Gastroesophageal sphincter (tissue), 3 donors: Measurements from ENCODE around the gene GPR6.

Source experiments
- EP300 ChIP-seq: sonication (generic); formaldehyde crosslinking; IDR thresholded peaks from one replicate; pipeline ENCODE4 v1.6.1; 2017; ENCODE audit warnings: antibody characterized with exemption, mild to moderate bottlenecking
- POLR2A ChIP-seq, 2 donors: fragments of 450-650 bp; IDR thresholded peaks; one replicate each; pipeline ENCODE4 v1.6.1; 2017; ENCODE audit warnings: antibody characterized with exemption in 2 of 2, mild to moderate bottlenecking in 2 of 2, moderate library complexity in 1 of 2
- POLR2AphosphoS5 ChIP-seq: sonication (generic); formaldehyde crosslinking; IDR thresholded peaks from one replicate; pipeline ENCODE4 v1.6.1; 2017; ENCODE audit warnings: antibody characterized with exemption
- TF ChIP-seq, protein P1 (sequence below), 4 experiments: fragments of 200-600 bp in 2 of 4; fragments of 450-650 bp in 2 of 4; sonication (generic) in 1 of 4; IDR thresholded peaks; one replicate each; pipeline ENCODE4 v1.5.1; 2017 to 2019; ENCODE audit warnings: antibody characterized with exemption in 4 of 4, mild to moderate bottlenecking in 2 of 4, moderate library complexity in 2 of 4

DNA sequence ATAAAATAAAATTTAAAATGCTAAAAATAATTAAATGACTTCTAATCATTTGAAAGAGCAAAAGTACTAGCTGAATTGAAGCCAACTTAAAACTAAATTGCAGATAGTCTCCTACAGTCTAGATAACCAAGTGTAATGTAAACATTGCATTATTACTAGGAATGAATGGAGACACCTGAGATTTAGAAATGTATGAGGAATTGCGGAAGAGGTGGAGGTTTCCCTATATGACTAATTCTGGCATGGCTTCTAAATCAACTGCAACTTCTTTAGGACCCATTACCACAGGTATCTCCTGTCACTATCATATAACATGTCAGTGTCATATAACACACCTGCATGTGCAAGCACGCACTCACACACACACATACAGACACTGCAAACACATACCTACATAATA, 13.2 kb upstream of the GPR6 start:
- TF ChIP-seq, protein P1, sequence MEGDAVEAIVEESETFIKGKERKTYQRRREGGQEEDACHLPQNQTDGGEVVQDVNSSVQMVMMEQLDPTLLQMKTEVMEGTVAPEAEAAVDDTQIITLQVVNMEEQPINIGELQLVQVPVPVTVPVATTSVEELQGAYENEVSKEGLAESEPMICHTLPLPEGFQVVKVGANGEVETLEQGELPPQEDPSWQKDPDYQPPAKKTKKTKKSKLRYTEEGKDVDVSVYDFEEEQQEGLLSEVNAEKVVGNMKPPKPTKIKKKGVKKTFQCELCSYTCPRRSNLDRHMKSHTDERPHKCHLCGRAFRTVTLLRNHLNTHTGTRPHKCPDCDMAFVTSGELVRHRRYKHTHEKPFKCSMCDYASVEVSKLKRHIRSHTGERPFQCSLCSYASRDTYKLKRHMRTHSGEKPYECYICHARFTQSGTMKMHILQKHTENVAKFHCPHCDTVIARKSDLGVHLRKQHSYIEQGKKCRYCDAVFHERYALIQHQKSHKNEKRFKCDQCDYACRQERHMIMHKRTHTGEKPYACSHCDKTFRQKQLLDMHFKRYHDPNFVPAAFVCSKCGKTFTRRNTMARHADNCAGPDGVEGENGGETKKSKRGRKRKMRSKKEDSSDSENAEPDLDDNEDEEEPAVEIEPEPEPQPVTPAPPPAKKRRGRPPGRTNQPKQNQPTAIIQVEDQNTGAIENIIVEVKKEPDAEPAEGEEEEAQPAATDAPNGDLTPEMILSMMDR (IDR thresholded peaks at IDR 0.05), result no peak
- TF ChIP-seq POLR2AphosphoS5 (no peak), POLR2A (IDR thresholded peaks at IDR 0.05) (no peak), EP300 (no peak)
